HG02970 (cell line): ENCODE measurements around the gene BTG4.

Experiments
- ATAC-seq: cut with Tn5 transposase; IDR thresholded peaks from one replicate; pipeline ENCODE4 v1.9.1; 2021; ENCODE audit warnings: mild to moderate bottlenecking, moderate library complexity, moderate number of reproducible peaks; ENCODE audit not compliant: unreplicated experiment, low FRiP score

The BTG4 gene

DNA sequence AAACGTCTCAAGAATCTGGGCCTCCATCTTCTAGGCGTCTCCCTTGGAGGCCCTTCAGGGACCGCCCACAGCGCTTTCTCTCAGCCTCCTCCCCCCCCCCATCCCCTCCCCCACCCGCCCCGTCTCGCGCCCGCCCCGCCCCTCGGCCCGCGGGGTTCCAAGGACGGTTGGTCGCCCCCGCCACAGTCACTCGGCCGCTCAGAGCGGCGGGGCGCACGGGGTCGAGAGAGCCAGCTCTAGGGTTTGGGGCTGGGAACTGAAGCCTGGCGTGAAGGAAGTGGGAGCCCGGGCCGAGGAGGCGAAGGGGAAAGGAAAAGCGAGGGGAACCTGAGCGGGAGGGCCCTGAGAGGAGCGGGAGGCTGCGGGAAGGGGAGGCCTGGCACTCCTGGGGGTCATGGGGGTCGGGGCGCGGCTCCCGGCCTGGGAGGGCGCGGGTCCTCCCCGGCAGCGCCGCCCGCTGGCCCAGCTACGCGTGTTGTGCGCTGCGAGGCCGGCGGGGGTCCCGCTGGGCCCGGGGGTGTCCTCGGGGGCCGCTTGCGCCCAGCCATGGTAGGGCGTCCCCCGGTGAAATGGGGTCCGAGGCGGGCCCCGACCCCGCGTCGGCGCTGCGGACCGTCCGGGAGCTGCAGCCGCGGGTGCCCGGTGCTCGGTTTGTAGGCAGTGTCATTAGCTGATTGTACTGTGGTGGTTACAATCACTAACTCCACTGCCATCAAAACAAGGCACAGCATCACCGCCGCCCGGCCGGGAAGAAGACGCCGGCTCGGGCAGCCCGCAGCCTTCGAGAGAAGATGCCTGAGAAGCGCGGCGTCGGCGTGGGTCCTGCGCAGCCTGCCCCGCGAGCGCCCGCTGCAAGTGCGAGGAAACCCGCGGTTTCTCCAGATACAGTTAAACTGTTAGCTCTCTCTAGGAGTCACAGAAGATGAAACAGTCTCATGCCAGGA, at the start of gene BTG4:
BTG4 (minus strand) TSS at position 91 of the 944 bp plus-strand sequence. CDS start 13,610 bp downstream, outside the sequence.
- no peak for ATAC-seq

DNA sequence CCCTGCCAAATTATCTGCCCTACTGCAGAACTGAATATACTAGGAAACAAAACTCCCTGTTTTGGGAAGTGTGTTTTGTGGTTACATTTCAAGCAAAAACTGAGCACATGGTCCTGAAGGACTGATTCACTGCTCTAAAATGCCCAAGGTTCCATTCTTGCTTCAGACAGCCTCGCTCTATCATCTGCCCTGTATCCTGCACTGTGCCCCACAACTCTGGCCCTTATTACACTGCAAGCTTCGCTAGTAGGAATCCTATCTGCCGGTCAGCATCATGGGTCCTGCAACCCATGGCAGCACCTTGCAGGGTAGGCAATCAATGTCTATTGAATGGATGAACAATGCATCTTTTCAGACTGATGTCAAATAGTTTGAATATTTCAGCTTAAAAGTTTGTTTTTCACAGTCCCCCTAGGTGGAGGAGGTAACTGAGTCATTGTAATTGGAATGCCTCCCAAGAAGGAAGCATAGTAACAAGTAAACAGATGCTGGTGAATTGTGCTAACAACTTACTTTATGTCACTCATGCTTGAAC, 49.7 kb upstream of the BTG4 start:
- ATAC-seq, result no peak

DNA sequence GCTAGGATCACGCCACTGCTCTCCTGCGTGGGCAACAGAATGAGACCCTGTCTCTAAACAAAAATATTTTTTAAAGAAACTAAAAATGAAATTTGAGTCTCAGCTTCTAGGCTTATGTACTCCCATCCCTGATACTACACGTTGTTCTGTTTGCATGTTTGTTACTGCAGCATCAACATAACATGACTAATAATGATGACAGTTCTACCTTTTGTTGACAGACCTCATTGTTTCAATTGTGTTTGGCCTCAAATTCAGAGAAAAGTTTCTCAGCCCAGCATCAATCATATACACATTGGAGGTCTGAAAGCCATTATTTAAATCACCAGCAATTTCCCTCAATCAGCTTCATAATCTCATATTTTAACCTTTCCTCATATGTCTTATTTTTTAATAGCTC, 49.1 kb upstream of the BTG4 start:
- no peak for ATAC-seq

DNA sequence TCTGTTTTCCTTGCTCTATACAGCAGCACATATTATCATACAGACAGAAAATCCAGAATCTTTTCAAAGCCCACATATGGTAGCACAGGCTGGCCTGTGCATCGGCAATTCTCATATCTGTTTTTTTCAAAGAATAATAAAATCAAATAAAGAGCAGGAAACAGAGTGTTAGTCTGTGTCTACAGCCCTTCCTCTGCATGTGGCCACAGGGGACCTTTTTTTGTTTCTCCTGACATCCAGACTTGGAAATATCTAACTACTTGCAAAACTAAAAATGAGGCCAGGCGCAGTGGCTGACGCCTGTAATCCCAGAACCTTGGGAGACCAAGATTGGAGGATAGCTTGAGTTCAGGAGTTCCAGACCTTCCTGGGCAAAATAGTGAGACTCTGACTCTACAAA, 48.6 kb upstream of the BTG4 start:
- ATAC-seq, result no peak

DNA sequence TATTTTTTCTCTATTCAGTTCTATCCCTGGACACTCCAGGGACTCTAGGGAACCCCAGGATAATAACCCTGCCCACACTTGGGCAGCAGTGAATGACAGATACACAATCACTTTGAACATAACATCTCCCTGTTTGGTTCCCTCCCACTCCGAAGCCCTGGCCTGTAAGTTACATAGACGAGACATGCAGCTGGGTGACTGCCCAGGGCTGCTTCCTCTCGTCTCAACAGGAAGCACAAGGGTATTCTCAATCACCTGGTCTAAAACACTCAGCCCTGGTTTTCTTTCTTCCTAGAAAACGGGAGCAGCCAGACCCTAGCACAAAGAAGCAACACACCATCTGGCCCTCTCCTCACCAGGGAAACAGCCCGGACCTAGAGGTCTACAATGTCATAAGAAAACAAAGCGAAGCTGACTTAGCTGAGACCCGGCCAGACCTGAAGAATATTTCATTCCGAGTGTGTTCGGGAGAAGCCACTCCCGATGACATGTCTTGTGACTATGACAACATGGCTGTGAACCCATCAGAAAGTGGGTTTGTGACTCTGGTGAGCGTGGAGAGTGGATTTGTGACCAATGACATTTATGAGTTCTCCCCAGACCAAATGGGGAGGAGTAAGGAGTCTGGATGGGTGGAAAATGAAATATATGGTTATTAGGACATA, 47.7 kb upstream of the BTG4 start:
- no peak for ATAC-seq

DNA sequence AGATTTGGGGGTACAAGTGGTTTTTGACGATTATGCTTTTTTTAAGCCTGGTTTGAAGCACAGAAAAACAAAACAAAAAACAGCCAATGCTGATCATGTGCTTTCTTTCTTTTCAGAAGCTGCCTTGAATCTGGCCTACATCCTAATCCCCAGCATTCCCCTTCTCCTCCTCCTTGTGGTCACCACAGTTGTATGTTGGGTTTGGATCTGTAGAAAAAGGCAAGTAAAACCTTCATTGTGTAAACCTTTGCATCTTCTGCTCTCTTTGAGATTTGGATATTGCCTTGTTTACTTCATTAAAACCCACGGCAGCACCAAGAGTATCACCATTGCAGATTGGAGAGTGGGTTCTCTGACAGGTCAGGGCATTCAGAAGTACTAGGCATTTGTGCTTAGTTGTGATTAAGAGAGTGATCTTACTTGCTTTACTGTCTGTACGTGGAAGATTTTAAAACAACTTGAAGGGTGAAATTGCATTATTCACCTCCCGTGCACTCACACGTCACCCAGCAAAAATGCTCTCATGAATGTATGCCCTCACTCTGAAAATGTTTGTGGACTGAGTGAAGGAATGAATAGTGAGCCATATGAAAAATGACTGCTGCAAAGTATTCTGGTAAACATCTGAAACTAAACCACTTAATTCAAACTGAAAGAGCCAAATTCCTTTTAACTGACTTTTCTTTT, 45.4 kb upstream of the BTG4 start:
- ATAC-seq, result no peak

DNA sequence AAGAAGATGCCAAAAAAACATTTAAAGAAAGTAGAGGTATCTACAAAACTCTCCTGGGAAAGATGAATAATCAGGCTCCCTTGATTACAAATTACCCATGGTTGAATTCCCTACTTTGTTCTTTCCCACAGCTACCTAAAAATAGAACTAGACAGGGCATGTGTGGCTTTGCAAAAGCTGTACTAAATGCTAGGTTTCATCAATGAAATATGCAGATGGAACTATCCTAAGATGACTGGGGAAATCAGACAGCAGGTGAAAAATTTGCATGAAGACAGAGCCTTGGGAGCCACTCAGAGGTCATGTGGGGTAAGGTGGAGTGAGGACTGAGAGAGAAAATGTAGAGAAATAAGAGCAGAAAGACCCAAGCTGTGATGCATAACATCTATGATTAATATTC, 43.1 kb upstream of the BTG4 start:
- no peak for ATAC-seq

DNA sequence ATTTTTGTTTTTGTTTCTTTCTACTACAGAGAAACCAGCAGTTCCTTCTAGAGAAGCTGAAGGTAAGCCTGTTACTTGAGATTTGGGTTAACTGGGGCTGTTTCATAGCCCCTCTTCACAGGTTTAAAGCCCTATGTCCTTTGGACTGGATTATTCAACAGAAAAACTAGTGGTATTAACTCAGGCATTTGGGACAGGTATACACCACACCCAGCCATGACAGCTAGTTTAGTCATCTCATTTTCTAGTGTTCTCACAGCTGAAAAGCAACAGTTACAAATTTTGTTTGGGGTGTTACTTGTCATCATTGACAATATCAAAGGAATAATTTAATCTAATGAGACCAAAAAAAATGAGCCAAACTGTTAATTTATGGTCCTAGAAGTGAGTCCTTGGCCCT, 42.3 kb upstream of the BTG4 start:
- no peak for ATAC-seq

DNA sequence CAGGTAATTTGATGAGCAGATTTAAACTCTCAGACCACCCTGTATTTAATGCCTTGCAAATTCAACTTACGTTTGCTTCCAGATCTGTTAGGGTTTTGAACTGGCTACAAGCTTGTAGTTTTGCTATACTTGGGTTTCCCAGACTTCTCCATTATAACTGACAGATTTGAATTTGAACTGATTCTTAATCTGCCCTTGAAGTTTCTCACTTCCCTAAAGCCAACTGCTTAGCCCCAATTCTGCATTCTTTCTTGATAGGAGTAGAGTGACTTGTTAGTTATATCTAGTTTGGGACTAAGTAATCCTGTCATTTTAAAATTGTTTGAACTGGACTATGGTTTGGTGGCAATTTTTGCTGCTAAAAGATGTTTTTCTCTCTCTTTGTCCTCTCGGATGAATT, 38.1 kb upstream of the BTG4 start:
- ATAC-seq, result no peak

DNA sequence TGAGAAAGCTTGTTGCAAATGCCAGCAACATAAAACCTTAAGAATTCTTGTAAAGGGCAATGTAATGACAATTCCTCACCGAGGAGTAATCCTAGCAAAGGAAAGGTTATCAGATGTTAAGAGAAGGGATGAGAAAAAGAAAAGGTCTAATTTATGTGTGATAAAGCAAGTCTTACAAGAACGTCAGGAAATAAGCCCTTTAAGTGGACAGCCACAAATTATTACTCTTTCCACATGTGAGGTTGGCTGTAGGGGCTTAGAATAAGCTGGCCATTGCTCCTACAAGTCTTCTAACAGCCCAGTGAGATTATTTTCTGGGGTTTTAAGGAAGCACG, 37.6 kb upstream of the BTG4 start:
- ATAC-seq, result no peak

DNA sequence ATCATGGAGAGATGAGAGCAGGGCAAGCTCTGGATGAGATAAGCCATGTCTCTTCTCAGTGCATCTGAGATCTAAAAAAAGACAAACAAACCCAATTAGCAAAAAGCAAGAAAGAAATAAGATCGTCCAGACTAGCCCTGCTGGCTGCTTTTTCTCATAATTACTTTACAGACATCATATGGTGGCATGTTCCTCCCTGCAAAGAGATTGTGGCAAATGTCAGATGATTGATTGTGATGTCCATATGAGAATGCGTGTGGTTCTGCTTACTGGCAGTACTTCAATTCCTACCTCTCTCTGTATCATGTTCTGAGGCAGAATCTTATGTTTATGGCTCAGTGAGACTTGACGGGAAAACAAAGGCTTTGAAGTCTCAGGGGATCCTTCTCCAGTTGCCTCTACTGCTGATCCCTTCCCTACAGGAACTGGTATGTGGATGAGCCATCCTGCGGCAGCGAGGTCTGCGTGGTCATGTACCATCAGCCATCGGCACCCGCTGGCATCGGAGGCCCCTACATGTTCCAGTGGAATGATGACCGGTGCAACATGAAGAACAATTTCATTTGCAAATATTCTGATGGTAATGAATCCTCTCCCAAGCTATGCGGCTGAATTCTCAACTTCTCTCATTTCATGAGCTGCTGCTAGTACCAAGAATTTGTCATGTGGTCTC, 37.1 kb upstream of the BTG4 start:
- ATAC-seq, result no peak

DNA sequence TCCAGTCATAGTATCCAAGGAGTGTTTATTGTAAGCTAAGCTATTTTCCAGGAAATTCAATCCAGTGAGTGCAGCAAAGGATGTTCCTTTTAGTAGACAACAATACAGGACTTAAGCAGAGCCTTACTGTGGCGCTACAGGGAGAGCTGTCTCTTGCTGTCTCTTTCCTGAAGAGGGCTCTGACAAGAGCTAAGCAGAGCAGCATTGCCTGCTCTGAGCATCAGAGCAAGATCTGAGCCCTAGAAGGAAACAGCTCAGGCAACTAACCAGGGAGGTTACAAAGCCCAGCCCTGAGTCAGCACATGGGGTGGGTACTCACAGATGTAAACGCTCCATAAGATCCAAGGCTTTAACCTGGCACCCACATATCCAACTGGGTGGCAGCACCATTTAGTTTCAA, 36.3 kb upstream of the BTG4 start:
- ATAC-seq, result no peak

DNA sequence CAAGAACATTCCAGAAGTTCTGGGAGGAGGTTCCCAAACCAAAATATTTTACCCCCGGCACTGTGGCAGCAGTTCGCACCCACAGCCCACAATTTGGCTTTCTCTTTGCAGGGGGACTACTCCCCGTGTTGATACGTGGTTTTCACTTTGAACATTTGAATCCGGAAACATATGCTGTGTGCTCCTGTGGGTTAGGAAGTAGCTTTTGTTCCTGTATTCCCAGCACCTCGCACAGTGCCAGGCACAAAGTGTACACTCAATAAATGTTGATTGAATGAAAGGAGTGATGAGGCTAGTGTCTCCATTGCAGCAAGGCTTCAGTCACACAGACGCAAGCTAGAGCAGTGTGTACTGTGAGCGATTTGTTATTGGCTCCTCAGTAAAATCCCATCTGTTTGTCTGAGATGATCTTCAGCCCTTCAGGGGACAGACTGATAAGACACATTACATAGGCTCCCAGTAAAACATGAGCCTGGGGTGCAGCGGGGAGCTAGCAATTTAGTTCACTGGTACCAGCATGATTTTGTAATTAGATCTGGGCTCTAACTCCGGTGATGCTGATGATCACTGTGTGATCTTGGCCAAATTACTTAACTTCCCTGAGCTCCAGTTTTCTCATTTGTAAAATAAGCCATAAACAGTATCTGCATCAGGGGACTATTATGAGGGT, 30.6 kb upstream of the BTG4 start:
- no peak for ATAC-seq

DNA sequence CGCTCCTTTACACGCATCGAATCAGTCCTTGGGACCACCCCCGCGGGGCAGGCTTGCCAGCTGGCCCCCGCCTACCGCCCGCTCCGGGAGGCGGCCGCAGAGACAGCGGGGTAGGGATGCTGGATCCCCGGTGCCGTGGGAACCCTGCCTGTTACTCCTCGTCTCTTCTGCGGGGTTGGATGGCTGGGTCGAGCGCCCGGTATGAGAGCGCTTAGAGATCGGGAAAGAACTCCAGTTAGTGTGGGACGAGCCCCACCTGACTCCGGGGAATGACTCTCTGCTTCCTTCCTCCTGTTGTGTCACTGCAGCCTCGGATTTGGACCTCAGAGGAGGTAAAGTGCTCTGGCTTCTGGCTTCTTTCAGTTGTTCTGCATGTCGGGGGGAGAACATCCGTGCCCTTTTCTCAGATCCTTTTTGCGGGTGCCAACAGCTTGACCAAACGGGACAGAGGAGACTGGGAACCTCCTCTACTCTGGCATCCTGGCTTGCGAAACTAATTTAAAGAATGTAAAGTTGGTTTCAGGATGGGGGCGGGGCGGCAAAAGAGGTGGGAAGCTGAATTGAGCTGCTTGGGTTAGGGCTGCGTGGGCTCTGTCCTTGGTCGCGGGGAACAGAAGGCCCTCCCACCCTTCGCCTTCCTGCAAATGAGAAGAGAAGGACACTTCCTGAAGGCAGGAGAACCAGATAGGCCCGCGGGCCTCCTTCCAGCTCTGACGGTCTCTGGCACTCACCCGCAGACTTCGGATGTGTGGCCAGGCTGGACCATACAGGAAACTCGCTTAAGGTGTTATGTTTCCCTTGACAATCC, 29.3 kb upstream of the BTG4 start:
- no peak for ATAC-seq

DNA sequence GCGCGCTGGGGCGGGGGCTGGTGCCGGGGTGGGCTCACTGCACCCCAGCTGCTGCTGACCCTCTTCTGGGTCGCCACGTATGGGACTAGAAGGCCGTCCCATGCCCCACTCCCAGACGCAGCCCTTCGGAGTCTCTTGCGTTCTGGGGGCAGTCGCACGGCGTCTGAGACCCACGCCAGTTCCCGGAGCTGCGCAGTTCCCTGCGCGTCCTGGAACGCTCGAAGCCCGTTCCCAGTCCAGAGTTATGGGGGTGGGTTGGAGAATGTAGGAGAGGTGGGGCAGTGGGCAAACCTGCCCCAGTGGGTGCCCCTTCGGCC, 28.7 kb upstream of the BTG4 start:
- no peak for ATAC-seq

DNA sequence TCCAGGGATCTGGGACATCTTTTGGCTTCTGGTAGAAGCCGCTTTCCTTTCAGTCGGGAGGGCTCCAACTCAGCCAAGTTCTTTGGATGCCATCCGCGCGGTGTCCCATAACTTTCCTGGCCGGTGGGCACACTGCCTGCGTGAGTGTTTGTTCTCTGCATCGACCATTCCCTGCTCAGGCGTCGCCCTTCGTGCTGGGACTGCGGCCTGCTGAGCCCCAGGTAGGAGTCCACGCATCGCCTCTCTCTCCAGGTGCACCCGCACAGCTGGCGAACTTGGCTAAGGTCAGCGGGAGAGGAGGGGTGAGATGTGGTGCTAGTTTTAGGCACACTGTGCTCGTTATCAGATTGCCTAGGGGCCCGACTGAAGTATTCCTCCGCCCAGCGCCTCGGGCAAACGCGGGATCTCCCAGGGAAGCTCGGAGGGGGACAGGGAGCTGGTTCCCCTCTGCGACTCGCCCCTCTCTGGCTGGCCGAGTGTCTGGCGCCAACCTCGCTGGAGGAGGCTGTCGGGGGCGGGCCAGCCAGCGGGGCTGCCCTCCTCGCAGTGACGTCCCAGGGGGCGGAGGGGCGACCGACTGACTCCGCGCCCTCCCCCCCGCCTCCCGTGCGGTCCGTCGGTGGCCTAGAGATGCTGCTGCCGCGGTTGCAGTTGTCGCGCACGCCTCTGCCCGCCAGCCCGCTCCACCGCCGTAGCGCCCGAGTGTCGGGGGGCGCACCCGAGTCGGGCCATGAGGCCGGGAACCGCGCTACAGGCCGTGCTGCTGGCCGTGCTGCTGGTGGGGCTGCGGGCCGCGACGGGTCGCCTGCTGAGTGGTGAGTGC, 28.1 kb upstream of the BTG4 start, which contains the start of gene LAYN:
LAYN (plus strand) TSS at position 607 of the 823 bp plus-strand sequence; CDS start at position 731, 124 bp downstream.
- no peak for ATAC-seq

DNA sequence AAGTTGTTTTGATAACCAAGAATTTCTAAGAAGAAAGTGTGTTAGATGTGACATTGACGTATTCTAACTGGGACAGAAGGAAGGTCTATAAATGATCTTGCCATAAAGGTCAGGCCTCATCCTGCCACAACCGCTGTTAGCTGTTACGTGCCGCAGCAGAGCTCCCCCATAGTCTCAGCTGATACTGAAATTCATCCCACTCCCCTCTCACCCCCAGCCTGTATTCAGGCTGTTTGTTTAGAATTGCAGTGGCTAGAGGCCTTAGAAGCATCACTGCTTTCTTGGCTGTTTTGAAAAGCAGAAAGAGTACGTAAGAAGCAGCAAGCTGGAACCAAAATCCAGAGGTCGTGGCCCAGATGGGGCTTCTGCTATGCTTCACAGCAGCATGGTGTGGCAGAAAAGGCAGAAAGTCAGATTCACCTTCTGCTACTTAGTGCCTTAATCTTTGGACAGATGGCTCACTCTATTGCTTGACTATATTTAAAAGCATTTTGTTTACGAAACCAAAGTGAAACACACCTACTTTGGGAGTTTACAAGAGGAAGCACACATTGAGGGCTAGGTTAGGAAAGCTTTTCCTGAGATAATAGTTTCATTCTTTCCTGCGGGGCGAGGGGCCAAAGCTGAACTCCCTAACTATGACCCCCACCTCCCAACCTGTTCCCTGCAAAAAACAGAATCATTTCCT, 27.4 kb upstream of the BTG4 start:
- ATAC-seq, result no peak
